ENCODE data around the gene TRMT10A.
"Not testable (repeated sequence)": the region's sequence is repeated elsewhere in the genome, so short reads cannot be mapped to it uniquely, and the experiment has no call there.

Gene TRMT10A

DNA sequence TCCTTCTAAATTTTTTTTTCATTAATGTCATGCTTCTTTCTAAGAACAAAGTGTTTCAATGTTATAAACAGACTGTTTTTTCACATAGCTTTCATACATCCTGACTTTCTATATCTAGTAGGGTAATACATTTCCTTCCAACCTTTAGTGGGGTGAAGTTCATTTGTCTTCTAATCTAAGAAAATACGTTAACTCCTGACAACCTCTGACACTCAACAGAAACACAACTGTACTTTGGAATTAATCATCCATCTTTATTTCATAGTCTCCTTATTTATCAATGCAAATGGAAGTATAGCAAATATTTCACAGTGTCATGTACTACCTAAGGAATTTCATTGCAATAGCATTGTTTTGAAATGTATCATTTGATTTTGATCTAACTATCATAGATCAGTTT, 8.0 kb upstream of the TRMT10A start:
- Histone ChIP-seq H3K4me1 (peaks cover 0 to 15% (median 0%) of the 10 kb centered on the region in 10 experiments; a peak in 5 of 20 replicates), H3K27ac (no peak overlapping the region), H3K9ac (no peak overlapping the region), H3K4me3 (no peak overlapping the region), H3K9me3 (replicated peaks in 1 of 11) (no peaks in the 10 kb centered on the region), H3K27me3 (no peaks in the 10 kb centered on the region), H4K20me1 (no peaks in the 10 kb centered on the region), H3K4me2 (no peak overlapping the region), H3K36me3 (no peaks in the 10 kb centered on the region)
- TF ChIP-seq Cebpa-rat (IDR thresholded peaks at IDR 0.05) = no peak

DNA sequence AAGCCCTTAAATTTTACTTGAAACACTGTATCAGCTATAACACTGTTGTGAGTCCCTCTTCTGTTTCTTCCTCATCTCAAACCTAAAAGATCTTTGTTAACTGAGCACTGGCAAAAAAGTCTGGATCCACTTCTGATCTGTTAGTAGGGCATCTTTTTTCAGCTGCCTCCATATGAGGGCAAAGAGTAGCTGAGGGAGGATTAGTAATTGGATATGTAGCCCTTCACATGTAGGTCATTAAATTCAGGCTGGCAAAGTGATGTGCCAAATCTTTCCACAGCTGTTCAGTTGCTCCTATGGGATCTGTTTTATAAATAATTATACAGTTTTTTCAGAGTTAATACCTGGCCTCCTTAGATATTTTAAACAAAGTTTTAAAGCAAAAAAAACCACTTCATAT, 1.1 kb upstream of the TRMT10A start:
- Histone ChIP-seq H3K9me3 (replicated peaks in 1 of 11) (no peaks in the 10 kb centered on the region), H3K4me1 (peaks cover 7 to 16% (median 8%) of the 10 kb centered on the region in 10 experiments), H3K27ac (no peak overlapping the region), H3K36me3 (no peaks in the 10 kb centered on the region), H3K4me3 (no peak overlapping the region), H4K20me1 (no peaks in the 10 kb centered on the region), H3K27me3 (no peaks in the 10 kb centered on the region), H3K9ac (no peak overlapping the region), H3K4me2 (peak overlapping the region in 1 of 11 experiments; percentile 68; a peak in 2 of 22 replicates)
- no peak for TF ChIP-seq Cebpa-rat (IDR thresholded peaks at IDR 0.05)

DNA sequence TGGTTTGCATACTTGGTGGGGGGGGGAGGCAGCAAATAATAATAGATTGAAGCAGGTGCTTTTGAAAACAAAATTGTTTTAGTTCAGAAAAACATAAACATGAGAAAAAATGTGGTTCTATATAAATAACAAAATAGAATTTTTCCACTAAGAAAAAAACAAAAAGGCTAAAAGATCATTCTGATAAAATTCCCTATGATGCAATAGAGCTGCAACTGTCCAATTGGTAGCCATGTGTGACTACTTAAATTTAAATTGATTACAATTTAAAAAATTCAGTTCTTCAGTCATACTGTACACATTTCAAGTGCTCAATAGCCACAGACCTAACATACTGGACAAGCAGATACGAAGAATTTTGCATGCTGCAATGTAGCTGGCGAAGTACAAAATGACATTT, 11.0 kb downstream of the TRMT10A start:
- H3K27me3 ChIP-seq = no peaks in the 10 kb centered on the region
- H3K4me1 ChIP-seq = no peaks in the 10 kb centered on the region
- H3K4me3 ChIP-seq = no peak overlapping the region
- no peaks in the 10 kb centered on the region for H4K20me1 ChIP-seq
- peaks cover 0 to 15% (median 0%) of the 10 kb centered on the region in 11 experiments; a peak in 4 of 22 replicates for H3K36me3 ChIP-seq
- no peak overlapping the region for H3K4me2 ChIP-seq
- no peaks in the 10 kb centered on the region for H3K9me3 ChIP-seq (replicated peaks in 1 of 11)
- TF ChIP-seq Cebpa-rat (IDR thresholded peaks at IDR 0.05) = no peak
- no peak overlapping the region for H3K27ac ChIP-seq
- H3K9ac ChIP-seq = no peak overlapping the region

- Histone ChIP-seq H3K4me1 (no peaks in the 10 kb centered on the region), H3K9ac (no peak overlapping the region), H3K27ac (no peak overlapping the region), H3K36me3 (no peaks in the 10 kb centered on the region), H3K27me3 (no peaks in the 10 kb centered on the region), H3K4me2 (no peak overlapping the region), H3K4me3 (no peak overlapping the region), H4K20me1 (no peaks in the 10 kb centered on the region), H3K9me3 (replicated peaks in 1 of 11) (no peaks in the 10 kb centered on the region)
- TF ChIP-seq Cebpa-rat (IDR thresholded peaks at IDR 0.05) = no peak
Measured at GRCh38 chr4:99540277-99540939, 23.4 kb downstream of the TRMT10A start.

DNA sequence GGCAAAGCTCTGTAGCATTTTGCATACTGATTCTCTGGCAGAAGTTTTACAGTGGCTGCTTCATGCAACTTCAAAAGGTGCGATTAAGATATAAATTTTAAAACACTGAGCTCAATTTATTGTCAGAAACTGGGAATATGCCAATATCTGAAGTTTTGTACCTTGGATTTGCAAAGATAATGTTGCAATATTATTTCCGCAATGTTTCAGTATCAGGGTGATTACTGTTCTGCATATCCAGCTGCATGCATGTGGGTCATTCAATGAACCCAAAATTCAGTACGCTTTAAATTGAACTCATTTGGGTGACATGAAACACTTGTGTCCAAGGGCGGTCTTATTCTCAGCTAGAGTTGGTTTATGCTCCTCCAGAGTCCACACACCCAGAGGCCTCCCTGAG, 26.2 kb downstream of the TRMT10A start:
- Histone ChIP-seq H4K20me1 (no peaks in the 10 kb centered on the region), H3K27me3 (no peaks in the 10 kb centered on the region), H3K4me2 (no peak overlapping the region), H3K4me3 (no peak overlapping the region), H3K9ac (no peak overlapping the region), H3K9me3 (replicated peaks in 1 of 11) (no peaks in the 10 kb centered on the region), H3K36me3 (no peaks in the 10 kb centered on the region), H3K4me1 (no peaks in the 10 kb centered on the region), H3K27ac (no peak overlapping the region)
- TF ChIP-seq Cebpa-rat (IDR thresholded peaks at IDR 0.05) = no peak

DNA sequence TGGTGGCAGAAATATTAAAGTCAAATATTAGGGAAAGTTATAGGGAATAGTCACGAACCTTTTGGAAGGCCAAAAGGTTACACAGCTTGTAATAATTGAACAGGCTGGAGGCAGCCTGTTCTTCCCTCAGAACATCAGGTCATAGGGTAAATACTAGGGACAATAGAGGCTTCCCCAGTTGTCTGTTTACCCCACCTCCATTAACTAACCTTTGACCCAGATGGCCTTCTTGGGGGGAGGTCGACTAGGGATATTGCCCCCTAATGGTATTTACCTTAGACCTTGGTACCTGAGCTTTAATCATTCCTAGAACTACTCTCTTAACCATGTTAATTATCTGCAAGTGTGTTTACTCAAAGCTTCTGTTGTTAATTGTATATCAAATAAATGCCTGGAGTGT, 27.0 kb downstream of the TRMT10A start:
- H3K4me2 ChIP-seq = no peak overlapping the region
- H3K27me3 ChIP-seq = no peaks in the 10 kb centered on the region

GRCh38 chr4:99536271-99536670, 27.6 kb downstream of the TRMT10A start:
- Histone ChIP-seq H3K4me1 (no peaks in the 10 kb centered on the region), H3K9me3 (replicated peaks in 1 of 11) (no peaks in the 10 kb centered on the region), H4K20me1 (no peaks in the 10 kb centered on the region), H3K4me2 (peak overlapping the region in 1 of 11 experiments; percentile 22; a peak in 1 of 22 replicates), H3K27ac (no peak overlapping the region), H3K27me3 (no peaks in the 10 kb centered on the region), H3K9ac (no peak overlapping the region), H3K4me3 (no peak overlapping the region), H3K36me3 (no peaks in the 10 kb centered on the region)
- no peak for TF ChIP-seq Cebpa-rat (IDR thresholded peaks at IDR 0.05)

More for the DNA sequence above, 27.0 kb downstream of the TRMT10A start:
- no peak overlapping the region for H3K27ac ChIP-seq
- H4K20me1 ChIP-seq = no peaks in the 10 kb centered on the region
- no peak for TF ChIP-seq Cebpa-rat (IDR thresholded peaks at IDR 0.05)
- H3K9ac ChIP-seq = no peak overlapping the region
- no peaks in the 10 kb centered on the region for H3K36me3 ChIP-seq
- no peaks in the 10 kb centered on the region for H3K4me1 ChIP-seq
- H3K4me3 ChIP-seq = no peak overlapping the region
- H3K9me3 ChIP-seq (replicated peaks in 1 of 11) = no peaks in the 10 kb centered on the region

GRCh38 chr4:99534699-99535098, 29.1 kb downstream of the TRMT10A start:
- H3K27me3 ChIP-seq = not testable (repeated sequence)

GRCh38 chr4:99529956-99530355, 33.9 kb downstream of the TRMT10A start:
- Histone ChIP-seq H3K27ac (no peak overlapping the region), H3K4me1 (no peaks in the 10 kb centered on the region), H4K20me1 (no peaks in the 10 kb centered on the region), H3K9ac (no peak overlapping the region), H3K9me3 (replicated peaks in 1 of 11) (no peaks in the 10 kb centered on the region), H3K27me3 (no peaks in the 10 kb centered on the region), H3K4me3 (no peak overlapping the region), H3K4me2 (no peak overlapping the region), H3K36me3 (no peaks in the 10 kb centered on the region)
- TF ChIP-seq Cebpa-rat (IDR thresholded peaks at IDR 0.05) = no peak

More at GRCh38 chr4:99534699-99535098, 29.1 kb downstream of the TRMT10A start:
- H3K27ac ChIP-seq; H3K4me2 ChIP-seq; H4K20me1 ChIP-seq; H3K9me3 ChIP-seq (replicated peaks in 1 of 11); H3K4me3 ChIP-seq; H3K9ac ChIP-seq; H3K4me1 ChIP-seq; H3K36me3 ChIP-seq: not testable (repeated sequence)

GRCh38 chr4:99529228-99529627, 34.6 kb downstream of the TRMT10A start:
- Histone ChIP-seq H3K4me3 (no peak overlapping the region), H3K4me2 (no peak overlapping the region), H3K9ac (no peak overlapping the region), H4K20me1 (no peaks in the 10 kb centered on the region), H3K36me3 (no peaks in the 10 kb centered on the region), H3K27me3 (no peaks in the 10 kb centered on the region), H3K27ac (no peak overlapping the region), H3K4me1 (no peaks in the 10 kb centered on the region), H3K9me3 (replicated peaks in 1 of 11) (no peaks in the 10 kb centered on the region)
- TF ChIP-seq Cebpa-rat (IDR thresholded peaks at IDR 0.05) = no peak

All from BLaER1 treated with 17β-estradiol and CSF1 and Interleukin-3, amounts not matched to agents 10 nM and 100 nM (cell line).